Type B pancreatic cell (in vitro differentiated cells): Measurements from ENCODE around the gene RASL10B. TPM values are rescaled to one million over a fixed set of nuclear protein-coding genes. Genes with fewer than 3 reads are reported as not detected.

Experiments used
- DNase-seq: peaks from one replicate; pipeline ENCODE4 v3.0.0; 2021; ENCODE audit warnings: mixed read lengths; ENCODE audit not compliant: unreplicated experiment; ENCODE audit errors: extremely low spot score
- H3K27ac Mint-ChIP-seq: 2 replicates; pipeline ENCODE4 v1.8.0; 2021; ENCODE audit warnings: mild to moderate bottlenecking, mixed read lengths
- H3K27me3 Mint-ChIP-seq: 2 replicates; pipeline ENCODE4 v1.8.0; 2021; ENCODE audit warnings: mixed read lengths
- H3K36me3 Mint-ChIP-seq: 2 replicates; pipeline ENCODE4 v1.8.0; 2021; ENCODE audit warnings: mixed read lengths
- H3K4me1 Mint-ChIP-seq: one replicate; pipeline ENCODE4 v1.8.0; 2021; ENCODE audit warnings: mixed read lengths; ENCODE audit not compliant: unreplicated experiment
- H3K4me3 Mint-ChIP-seq: 2 replicates; pipeline ENCODE4 v1.8.0; 2021; ENCODE audit warnings: mild to moderate bottlenecking, mixed read lengths
- H3K9me3 Mint-ChIP-seq: 2 replicates; pipeline ENCODE4 v1.8.0; 2021; ENCODE audit warnings: mixed read lengths
- total RNA-seq: library from RNA; stranded (reverse); gene quantifications from 2 replicates; pipeline ENCODE4 v1.2.1, GENCODE V29; 2021; ENCODE audit warnings: low replicate concordance
- TF ChIP-seq, protein P1 (sequence below): fragments of 200-600 bp; sonication (generic); conservative IDR thresholded peaks from 2 replicates; pipeline ENCODE4 v1.5.0; 2021; ENCODE audit warnings: antibody characterized with exemption, mild to moderate bottlenecking

The RASL10B gene
- total RNA-seq, 1 donor from 2014 or later, result 29.4 TPM

DNA sequence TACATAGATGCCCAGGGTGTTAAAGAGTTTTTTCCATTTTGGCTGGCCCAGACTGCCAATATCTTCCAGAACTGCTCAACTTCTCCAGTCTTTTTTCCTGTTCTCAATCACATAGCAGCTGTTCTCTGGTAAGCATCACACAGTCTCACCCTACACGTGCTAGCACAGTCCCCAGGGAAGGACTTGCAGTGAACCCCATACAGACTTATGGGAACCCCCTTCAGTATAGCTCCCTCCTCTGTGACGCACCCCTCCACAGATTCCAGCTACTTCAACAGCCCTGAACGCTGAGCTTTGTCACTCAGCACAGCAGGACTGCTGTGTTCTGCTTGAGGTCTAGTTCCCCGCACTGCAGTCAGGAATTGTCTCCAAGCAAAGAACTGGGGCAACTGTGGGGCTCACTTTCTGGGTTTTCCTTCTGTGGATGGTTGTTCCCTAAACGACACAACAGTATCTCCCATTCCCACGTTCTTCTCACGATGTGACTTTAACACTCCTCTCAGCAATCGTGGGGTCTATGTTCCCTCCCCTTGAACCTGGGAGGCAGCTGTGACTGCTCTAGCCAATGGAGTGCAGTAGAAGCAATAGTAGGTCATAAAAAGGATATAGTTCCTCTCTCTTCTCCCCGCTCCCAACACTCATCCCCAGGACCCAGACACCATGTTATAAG lies 60.4 kb downstream of the RASL10B start:
- no peaks in the 10 kb centered on the region for H3K9me3 Mint-ChIP-seq
- H3K4me3 Mint-ChIP-seq, result no peak overlapping the region
- no peaks in the 10 kb centered on the region for H3K36me3 Mint-ChIP-seq
- peaks cover 71% of the 10 kb centered on the region for H3K27me3 Mint-ChIP-seq
- DNase-seq, result no peak
- TF ChIP-seq, protein P1, sequence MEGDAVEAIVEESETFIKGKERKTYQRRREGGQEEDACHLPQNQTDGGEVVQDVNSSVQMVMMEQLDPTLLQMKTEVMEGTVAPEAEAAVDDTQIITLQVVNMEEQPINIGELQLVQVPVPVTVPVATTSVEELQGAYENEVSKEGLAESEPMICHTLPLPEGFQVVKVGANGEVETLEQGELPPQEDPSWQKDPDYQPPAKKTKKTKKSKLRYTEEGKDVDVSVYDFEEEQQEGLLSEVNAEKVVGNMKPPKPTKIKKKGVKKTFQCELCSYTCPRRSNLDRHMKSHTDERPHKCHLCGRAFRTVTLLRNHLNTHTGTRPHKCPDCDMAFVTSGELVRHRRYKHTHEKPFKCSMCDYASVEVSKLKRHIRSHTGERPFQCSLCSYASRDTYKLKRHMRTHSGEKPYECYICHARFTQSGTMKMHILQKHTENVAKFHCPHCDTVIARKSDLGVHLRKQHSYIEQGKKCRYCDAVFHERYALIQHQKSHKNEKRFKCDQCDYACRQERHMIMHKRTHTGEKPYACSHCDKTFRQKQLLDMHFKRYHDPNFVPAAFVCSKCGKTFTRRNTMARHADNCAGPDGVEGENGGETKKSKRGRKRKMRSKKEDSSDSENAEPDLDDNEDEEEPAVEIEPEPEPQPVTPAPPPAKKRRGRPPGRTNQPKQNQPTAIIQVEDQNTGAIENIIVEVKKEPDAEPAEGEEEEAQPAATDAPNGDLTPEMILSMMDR, result no peak
- peaks cover 26% of the 10 kb centered on the region for H3K4me1 Mint-ChIP-seq
- no peak overlapping the region for H3K27ac Mint-ChIP-seq

Other genes starting within 250 kb of the RASL10B start
- gene SLFN12L, start 194.0 kb upstream of the RASL10B start, total RNA-seq, result not detected in 2 replicates
- gene SLFN14, start 170.8 kb upstream of the RASL10B start, total RNA-seq, result not detected in 2 replicates
- 6.9 and 7.7 TPM in 2 replicates for gene PEX12, start 153.1 kb upstream of the RASL10B start, total RNA-seq
- gene AP2B1, start 144.3 kb upstream of the RASL10B start, total RNA-seq, result 120 and 165 TPM in 2 replicates
- gene GAS2L2, start 21.6 kb downstream of the RASL10B start, total RNA-seq, result 0.22 TPM in 1 of 2 replicates, not detected in the other
- gene C17orf50, start 29.2 kb downstream of the RASL10B start, total RNA-seq, result not detected in 2 replicates
- gene MMP28, start 64.0 kb downstream of the RASL10B start, total RNA-seq, result 0.97 and 1.8 TPM in 2 replicates
- gene TAF15, start 77.8 kb downstream of the RASL10B start, total RNA-seq, result 173 and 223 TPM in 2 replicates
- not detected in 2 replicates for gene HEATR9, start 137.3 kb downstream of the RASL10B start, total RNA-seq
- gene CCL5, start 148.7 kb downstream of the RASL10B start, total RNA-seq, result 1.1 TPM in 1 of 2 replicates, not detected in the other
- 3.9 and 4.4 TPM in 2 replicates for gene RDM1, start 199.1 kb downstream of the RASL10B start, total RNA-seq
- gene LYZL6, start 212.1 kb downstream of the RASL10B start, total RNA-seq, result not detected in 2 replicates
- gene CCL16, start 249.9 kb downstream of the RASL10B start, total RNA-seq, result not detected in 2 replicates